ENCODE measurements around the gene IRX1. TPM values are rescaled to one million over a fixed set of nuclear protein-coding genes. Genes with fewer than 3 reads are reported as not detected.

Gene IRX1
- total RNA-seq, 2 experiments from 2014 or later = not detected

DNA sequence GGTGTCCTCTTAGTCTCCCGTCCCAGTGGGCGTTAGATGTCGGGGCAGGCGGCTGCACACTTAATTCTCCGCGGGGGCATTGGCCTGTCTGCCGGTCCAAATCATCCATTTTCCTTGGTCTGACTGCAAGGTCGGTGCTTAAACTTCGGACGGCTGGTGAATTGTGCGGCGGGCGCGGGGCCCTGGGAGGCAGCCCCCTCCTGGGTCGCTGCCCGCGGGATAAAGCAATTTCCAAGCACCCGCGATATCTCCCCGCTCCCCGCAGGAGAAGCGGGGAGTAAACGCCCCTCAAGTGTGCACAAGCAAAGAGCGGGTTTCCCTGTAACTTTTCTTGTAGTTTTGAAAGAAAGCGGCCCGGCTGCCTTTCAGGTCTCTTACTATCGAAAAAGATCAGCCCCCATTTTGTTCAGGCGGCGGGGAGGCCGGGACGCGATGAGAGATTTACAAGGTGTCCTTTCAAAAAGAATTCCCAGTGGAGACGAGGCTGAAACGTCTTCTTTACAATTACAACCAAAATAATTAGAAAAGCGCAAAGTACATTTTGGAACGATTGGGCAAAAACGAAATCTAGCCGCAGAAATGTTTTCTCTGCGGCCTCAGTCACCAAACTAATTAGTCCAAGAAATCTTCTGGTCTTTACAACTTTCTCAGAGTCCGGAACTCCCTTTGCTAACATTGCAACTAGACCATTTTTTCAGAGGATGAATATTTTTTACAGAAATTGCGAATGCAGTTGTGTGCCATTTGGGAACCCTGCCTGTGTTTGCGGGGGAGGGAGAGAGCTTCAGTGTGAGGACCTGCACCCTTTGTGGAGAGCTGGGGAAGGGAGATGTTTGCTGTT, 1.8 kb downstream of the IRX1 start:
- ATAC-seq (ENCODE audit: poor library complexity) (no peak), DNase-seq (no peak)
- Histone ChIP-seq H3K27ac (ENCODE audit: low read depth in 1 of 2, low read length in 2 of 2) (no peak overlapping the region), H3K36me3 (ENCODE audit: insufficient read depth, low read length) (no peaks in the 10 kb centered on the region), H3K4me3 (ENCODE audit: low read length) (no peak overlapping the region), H3K9me3 (ENCODE audit: control insufficient read depth in 1 of 2, insufficient read depth in 1 of 2, low read length in 2 of 2) (peaks cover 0 to 75% of the 10 kb centered on the region in 2 experiments), H3K4me1 (ENCODE audit: insufficient read depth, low read length) (no peaks in the 10 kb centered on the region), H3K27me3 (ENCODE audit: control insufficient read depth in 1 of 2, insufficient read depth in 2 of 2, low read length in 2 of 2) (peaks cover 73 to 82% of the 10 kb centered on the region in 2 experiments)
- intact Hi-C loops (cut with DNase I, micrococcal nuclease) = no loop called here
- Mint-ChIP-seq H3K4me1 (ENCODE audit: low read depth) (peaks cover 9% of the 10 kb centered on the region), H3K9me3 (no peaks in the 10 kb centered on the region), H3K36me3 (ENCODE audit: low read depth) (no peaks in the 10 kb centered on the region), H3K4me3 (no peak overlapping the region), H3K27me3 (peaks cover 64% of the 10 kb centered on the region), H3K27ac (no peak overlapping the region)
- ChIA-PET POLR2A (no interaction called here), CTCF (no interaction called here)
- TF ChIP-seq, protein P1, sequence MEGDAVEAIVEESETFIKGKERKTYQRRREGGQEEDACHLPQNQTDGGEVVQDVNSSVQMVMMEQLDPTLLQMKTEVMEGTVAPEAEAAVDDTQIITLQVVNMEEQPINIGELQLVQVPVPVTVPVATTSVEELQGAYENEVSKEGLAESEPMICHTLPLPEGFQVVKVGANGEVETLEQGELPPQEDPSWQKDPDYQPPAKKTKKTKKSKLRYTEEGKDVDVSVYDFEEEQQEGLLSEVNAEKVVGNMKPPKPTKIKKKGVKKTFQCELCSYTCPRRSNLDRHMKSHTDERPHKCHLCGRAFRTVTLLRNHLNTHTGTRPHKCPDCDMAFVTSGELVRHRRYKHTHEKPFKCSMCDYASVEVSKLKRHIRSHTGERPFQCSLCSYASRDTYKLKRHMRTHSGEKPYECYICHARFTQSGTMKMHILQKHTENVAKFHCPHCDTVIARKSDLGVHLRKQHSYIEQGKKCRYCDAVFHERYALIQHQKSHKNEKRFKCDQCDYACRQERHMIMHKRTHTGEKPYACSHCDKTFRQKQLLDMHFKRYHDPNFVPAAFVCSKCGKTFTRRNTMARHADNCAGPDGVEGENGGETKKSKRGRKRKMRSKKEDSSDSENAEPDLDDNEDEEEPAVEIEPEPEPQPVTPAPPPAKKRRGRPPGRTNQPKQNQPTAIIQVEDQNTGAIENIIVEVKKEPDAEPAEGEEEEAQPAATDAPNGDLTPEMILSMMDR (IDR thresholded peaks at IDR 0.05) = no peak

DNA sequence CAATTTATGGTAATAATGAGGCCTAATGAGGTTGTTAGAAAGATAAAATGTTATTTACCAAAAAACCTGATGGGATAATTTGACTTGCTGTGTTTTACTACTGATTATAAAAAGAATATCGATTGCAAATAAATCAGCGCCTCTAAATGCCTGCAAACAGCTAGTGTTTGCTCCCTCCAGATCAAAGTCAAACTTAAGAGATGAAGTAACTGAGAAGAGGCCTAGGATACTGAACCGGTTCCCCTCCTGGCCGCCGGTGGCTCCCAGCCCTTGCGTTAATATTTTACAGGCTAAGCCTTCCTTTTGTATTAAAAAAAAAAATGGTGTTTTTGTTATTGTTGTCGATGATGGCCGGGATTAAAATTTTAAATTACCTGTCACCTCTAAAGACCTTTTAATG, 2.6 kb downstream of the IRX1 start:
- Mint-ChIP-seq H3K27ac (no peak overlapping the region), H3K36me3 (ENCODE audit: low read depth) (no peaks in the 10 kb centered on the region), H3K9me3 (no peaks in the 10 kb centered on the region), H3K4me1 (ENCODE audit: low read depth) (peaks cover 9% of the 10 kb centered on the region), H3K27me3 (peaks cover 63% of the 10 kb centered on the region), H3K4me3 (no peak overlapping the region)
- ChIA-PET CTCF (no interaction called here), POLR2A (no interaction called here)
- Histone ChIP-seq H3K4me3 (ENCODE audit: low read length) (no peak overlapping the region), H3K9me3 (ENCODE audit: control insufficient read depth in 1 of 2, insufficient read depth in 1 of 2, low read length in 2 of 2) (peaks cover 0 to 75% of the 10 kb centered on the region in 2 experiments), H3K27me3 (ENCODE audit: control insufficient read depth in 1 of 2, insufficient read depth in 2 of 2, low read length in 2 of 2) (peaks cover 67 to 81% of the 10 kb centered on the region in 2 experiments), H3K27ac (ENCODE audit: low read depth in 1 of 2, low read length in 2 of 2) (no peak overlapping the region), H3K4me1 (ENCODE audit: insufficient read depth, low read length) (no peaks in the 10 kb centered on the region), H3K36me3 (ENCODE audit: insufficient read depth, low read length) (no peaks in the 10 kb centered on the region)
- TF ChIP-seq, protein P1 (IDR thresholded peaks at IDR 0.05) = no peak
- intact Hi-C loops (cut with DNase I, micrococcal nuclease) = no loop called here
- no peak for DNase-seq
- ATAC-seq (ENCODE audit: poor library complexity) = no peak

DNA sequence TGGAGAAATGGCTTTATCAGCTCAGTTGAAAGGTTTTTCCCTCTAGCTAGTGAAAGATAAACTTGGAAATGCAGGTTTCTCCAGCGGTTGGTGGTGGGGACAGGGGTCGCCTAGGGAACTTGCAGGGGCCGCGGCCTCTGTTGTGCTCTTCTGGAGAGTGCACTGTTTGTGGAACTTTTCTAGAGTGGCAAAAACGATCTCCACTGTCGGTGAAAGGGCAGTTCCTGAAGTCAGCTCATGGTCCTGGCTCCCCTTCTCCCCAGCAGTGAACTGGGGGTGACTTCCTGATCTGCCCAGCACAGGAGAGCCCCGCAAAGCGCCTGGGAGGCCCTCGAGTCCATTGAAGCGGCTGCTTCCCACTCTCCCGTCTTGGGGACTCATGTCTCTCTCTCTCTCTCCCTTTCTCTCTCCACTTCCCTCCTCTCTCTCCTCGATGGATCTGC, 3.2 kb downstream of the IRX1 start:
- ATAC-seq (ENCODE audit: poor library complexity) (no peak), DNase-seq (no peak)
- Mint-ChIP-seq H3K27ac (no peak overlapping the region), H3K4me1 (ENCODE audit: low read depth) (peaks cover 9% of the 10 kb centered on the region), H3K36me3 (ENCODE audit: low read depth) (no peaks in the 10 kb centered on the region), H3K9me3 (no peaks in the 10 kb centered on the region), H3K4me3 (no peak overlapping the region), H3K27me3 (peaks cover 64% of the 10 kb centered on the region)
- Histone ChIP-seq H3K4me1 (ENCODE audit: insufficient read depth, low read length) (no peaks in the 10 kb centered on the region), H3K36me3 (ENCODE audit: insufficient read depth, low read length) (no peaks in the 10 kb centered on the region), H3K27ac (ENCODE audit: low read depth in 1 of 2, low read length in 2 of 2) (no peak overlapping the region), H3K4me3 (ENCODE audit: low read length) (no peak overlapping the region), H3K9me3 (ENCODE audit: control insufficient read depth in 1 of 2, insufficient read depth in 1 of 2, low read length in 2 of 2) (peaks cover 0 to 77% of the 10 kb centered on the region in 2 experiments), H3K27me3 (ENCODE audit: control insufficient read depth in 1 of 2, insufficient read depth in 2 of 2, low read length in 2 of 2) (peaks cover 66 to 81% of the 10 kb centered on the region in 2 experiments)
- TF ChIP-seq, protein P1 (IDR thresholded peaks at IDR 0.05) = no peak
- CTCF ChIA-PET = no interaction called here
- POLR2A ChIA-PET = no interaction called here
- intact Hi-C loops (cut with DNase I, micrococcal nuclease) = no loop called here

Data from CD4-positive, alpha-beta T cell (primary cell).